ENCODE measurements around the gene SLC1A2.

- TF ChIP-seq CTCF (IDR thresholded peaks at IDR 0.05): no peak
- TF ChIP-seq POLR2A (IDR thresholded peaks at IDR 0.05): no peak
These were observed 133.2 kb downstream of the SLC1A2 start for GRCh38 chr11:35286126-35286525.

Data from lower leg skin (tissue), 3 donors.